Measurements from ENCODE around the gene CD200.

DNA sequence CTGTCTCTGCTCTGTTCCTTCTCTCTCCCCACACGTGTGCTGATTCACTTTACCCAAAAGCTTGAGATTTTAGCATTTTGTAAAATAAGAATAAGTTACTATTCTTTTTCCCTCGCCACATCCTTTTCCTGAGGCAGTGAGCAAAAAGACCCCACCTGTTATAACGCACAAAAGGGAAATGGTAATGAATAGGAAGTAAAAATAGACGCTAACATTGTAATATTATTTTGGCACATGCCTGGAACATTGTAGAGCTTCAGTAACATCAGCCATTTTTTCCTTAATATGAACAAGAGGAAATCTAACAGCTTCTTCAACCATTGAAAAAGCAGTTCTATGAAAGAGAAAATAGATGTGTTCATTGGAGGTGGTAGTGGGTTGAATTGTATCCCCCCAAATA is 40.5 kb downstream of the CD200 start:
- TF ChIP-seq CTCF (IDR thresholded peaks at IDR 0.05) (no peak), POLR2AphosphoS5 (IDR thresholded peaks at IDR 0.05) (no peak)

Data from transverse colon (tissue), 4 donors.